ENCODE measurements around the gene NUP98.

The NUP98 gene

DNA sequence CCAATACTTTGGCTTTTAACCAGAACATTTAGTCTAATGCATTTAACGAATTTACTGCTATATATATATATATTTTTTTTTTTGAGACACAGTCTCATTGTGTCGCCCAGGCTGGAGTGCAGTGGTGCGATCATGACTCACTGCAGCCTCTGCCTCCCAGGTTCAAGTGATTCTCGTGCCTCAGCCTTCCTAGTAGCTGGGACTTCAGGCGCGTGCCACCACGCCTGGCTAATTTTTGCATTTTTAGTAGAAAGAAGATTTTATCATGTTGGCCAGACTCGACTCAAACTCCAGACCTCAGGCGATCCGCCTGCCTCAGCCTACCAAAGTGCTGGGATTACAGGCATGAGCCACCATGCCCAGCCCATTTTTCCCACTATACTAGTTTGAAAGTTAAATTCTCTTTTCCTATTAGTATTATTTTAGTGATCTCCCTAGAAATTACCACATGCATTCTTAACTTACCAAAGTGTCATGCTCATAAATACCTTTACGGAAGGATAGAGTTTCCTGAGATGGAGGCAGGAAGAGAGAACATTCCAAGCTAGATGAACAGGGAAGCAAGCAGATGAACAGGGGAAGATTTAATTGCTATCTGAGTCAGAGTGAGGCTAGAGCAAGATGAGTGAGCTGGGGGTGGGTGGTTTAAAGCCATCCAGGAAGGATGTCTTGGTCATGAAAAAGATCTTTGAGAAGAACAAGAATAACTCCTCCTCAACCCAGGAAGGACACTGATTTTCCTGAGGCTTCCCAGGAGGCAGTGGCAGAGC, 6.6 kb upstream of the NUP98 start:
- no peak for TF ChIP-seq CTCF (IDR thresholded peaks at IDR 0.05)

DNA sequence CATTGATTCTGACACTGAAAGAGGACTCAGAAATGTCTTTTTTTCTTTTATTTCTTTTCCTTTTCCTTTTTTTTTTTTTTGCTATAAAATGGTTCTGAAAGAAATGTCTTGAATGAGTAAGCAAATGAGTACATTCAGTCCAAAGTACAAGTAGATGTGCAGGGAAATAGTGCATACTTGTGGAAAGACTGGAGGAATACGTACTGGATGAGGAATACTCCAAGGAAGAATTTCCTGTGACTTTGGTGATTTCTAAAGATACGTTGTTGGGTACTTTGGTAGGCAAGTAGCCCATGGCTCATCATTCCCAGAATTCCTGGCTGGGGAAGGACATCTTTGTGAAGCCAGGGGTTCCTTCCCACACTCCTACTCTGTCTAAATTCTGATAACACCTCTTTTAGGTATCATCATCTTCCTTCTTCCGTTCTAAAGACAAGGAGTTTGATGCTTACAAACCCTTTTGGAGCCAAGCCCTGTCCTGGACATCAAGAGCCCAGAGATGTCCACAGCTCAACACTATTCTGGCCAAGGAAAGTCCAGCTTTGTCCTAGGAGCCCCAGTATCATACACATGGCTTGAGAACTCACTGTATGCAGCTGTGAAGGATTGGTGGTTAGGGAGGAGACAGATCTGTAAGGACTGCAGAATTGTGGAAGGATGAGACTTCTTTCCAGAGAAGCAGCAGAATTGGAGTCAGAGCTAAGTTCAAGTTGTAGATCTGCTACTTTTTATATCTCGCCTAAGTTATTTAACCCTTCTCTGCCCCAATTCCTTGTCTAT, 4.8 kb upstream of the NUP98 start:
- no peak for TF ChIP-seq CTCF (IDR thresholded peaks at IDR 0.05)

GRCh38 chr11:3799873-3800272, 2.5 kb upstream of the NUP98 start:
- no peak for TF ChIP-seq CTCF (IDR thresholded peaks at IDR 0.05)

DNA sequence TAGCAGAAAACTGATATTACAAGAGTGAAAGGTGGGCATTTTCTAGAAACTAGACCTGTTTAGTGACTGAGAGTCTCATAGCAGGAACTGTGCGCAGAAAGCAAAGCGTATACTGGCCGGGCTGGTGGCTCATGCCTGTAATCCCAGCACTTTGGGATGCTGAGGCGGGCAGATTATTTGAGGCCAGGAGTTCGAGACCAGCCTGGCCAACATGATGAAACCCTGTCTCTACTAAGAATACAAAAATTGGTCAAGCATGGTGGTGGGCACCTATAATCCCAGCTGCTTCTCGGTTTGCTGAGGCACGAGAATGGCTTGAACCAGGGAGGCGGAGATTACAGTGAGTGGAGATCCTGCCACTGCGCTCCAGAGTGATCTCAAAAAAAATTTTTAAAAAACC, 1.8 kb upstream of the NUP98 start:
- no peak for TF ChIP-seq CTCF (IDR thresholded peaks at IDR 0.05)

GRCh38 chr11:3796801-3797328, 489 bp downstream of the NUP98 start:
- no peak; the same call in 1 of the 2 replicates for TF ChIP-seq CTCF (IDR thresholded peaks at IDR 0.05)

DNA sequence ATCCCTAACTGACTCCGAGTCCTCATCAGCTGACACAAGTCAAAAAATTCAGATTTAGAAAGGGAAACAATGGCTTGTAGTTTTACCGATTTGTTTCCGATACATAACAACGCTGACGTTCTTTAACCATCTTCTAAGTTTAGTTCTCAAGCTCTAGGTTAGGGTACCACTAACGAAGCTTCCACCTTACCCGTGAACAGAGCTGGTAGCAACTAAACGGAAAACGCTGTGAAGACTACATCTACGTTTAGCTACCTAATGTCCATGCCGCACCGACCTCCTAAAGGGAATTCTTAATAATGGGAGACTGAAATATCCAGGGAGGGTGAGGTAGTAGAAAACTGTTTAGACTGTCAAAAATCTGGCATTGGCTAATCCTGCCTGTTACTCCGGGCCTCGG, 1.0 kb downstream of the NUP98 start:
- no peak for TF ChIP-seq CTCF (IDR thresholded peaks at IDR 0.05)

DNA sequence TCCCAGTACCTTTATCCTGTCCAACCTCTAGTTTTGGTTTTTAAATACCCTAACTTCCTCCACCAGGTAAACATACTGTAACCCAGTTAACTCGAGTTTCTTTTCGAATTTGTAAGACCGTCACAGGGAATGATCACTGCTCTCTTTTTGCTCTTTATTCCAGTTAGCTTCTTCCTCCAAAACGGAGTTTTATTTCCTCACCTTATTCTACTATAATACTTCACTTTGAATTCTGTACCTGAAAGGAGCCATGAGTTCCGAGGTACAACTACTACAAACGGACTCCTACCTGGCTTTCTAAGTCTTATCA, 1.4 kb downstream of the NUP98 start:
- TF ChIP-seq CTCF (IDR thresholded peaks at IDR 0.05): no peak
